DOHH2 (cell line): Measurements from ENCODE around the gene MTIF3.

Source experiments
- CTCF ChIP-seq: fragments of 200-600 bp; sonication (generic); IDR thresholded peaks from one replicate; pipeline ENCODE4 v1.5.1; 2014; ENCODE audit warnings: antibody characterized with exemption, mild to moderate bottlenecking, low read depth, low read length; ENCODE audit not compliant: poor library complexity, severe bottlenecking
- EZH2phosphoT487 ChIP-seq: fragments of 200-600 bp; sonication (generic); IDR thresholded peaks from 2 replicates; pipeline ENCODE4 v1.6.1; 2017; ENCODE audit warnings: borderline replicate concordance, mild to moderate bottlenecking, antibody characterized with exemption, low read length, moderate library complexity, mixed read lengths

GRCh38 chr13:27449081-27449603 is 1.2 kb downstream of the MTIF3 start:
- no peak for TF ChIP-seq CTCF
- TF ChIP-seq EZH2phosphoT487: no peak
